ENCODE results near the gene NFATC2. TPM values are rescaled to one million over a fixed set of nuclear protein-coding genes. Genes with fewer than 3 reads are reported as not detected.
"Not testable (repeated sequence)": the region's sequence is repeated elsewhere in the genome, so short reads cannot be mapped to it uniquely, and the experiment has no call there.

Gene NFATC2
- total RNA-seq, 1 donor from 2014 or later: 4.2 TPM

DNA sequence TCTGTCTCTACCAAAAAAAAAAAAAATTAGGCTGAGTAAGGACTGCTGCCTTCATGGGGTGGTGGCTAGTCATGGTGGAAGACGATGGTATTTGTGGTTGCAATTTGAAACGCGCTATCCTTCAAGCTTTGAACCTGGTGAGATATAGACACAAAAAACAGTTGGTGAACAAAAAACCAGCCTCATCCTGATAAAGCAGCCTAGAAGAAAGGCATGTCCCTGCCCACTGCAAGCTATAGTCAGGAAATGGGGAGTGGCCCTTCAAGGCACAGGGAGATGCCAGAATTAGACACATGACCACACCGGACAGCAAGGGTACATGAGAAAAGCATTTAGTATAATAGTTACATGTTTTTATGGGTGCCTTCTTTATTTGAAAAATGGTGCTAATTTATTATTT, 193.6 kb downstream of the NFATC2 start:
- no peak overlapping the region for H3K27ac ChIP-seq (replicated peaks)
- H3K4me1 ChIP-seq: no peaks in the 10 kb centered on the region
- H3K9me3 ChIP-seq (replicated peaks): no peaks in the 10 kb centered on the region
- peaks cover 28% of the 10 kb centered on the region for H3K27me3 ChIP-seq (ENCODE audit: low read depth)
- no peak for DNase-seq
- TF ChIP-seq, protein P1, sequence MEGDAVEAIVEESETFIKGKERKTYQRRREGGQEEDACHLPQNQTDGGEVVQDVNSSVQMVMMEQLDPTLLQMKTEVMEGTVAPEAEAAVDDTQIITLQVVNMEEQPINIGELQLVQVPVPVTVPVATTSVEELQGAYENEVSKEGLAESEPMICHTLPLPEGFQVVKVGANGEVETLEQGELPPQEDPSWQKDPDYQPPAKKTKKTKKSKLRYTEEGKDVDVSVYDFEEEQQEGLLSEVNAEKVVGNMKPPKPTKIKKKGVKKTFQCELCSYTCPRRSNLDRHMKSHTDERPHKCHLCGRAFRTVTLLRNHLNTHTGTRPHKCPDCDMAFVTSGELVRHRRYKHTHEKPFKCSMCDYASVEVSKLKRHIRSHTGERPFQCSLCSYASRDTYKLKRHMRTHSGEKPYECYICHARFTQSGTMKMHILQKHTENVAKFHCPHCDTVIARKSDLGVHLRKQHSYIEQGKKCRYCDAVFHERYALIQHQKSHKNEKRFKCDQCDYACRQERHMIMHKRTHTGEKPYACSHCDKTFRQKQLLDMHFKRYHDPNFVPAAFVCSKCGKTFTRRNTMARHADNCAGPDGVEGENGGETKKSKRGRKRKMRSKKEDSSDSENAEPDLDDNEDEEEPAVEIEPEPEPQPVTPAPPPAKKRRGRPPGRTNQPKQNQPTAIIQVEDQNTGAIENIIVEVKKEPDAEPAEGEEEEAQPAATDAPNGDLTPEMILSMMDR (IDR thresholded peaks at IDR 0.05; ENCODE audit: borderline replicate concordance): no peak
- H3K4me3 ChIP-seq: no peak overlapping the region
- intact Hi-C loops (cut with micrococcal nuclease): no loop called here
- no peaks in the 10 kb centered on the region for H3K36me3 ChIP-seq

DNA sequence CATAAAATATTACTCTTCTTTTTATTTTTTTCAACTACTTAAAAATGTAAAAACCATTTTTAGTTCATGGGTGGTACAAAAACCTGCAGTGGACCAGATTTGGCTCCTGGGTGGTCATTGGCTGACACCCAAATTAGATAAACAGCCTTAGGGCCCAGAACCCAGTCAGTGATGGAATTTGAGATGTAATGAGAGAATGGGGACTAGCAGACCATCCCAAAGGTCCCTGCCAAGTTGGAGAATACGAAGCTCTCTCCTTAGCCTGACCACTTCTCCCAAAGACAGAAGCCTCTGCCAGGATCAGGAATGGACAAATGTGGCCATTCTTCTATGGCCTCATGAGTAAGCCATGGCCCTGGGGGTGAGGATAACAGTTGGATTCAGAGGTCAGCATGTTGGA, 194.7 kb downstream of the NFATC2 start:
- DNase-seq: no peak
- H3K9me3 ChIP-seq (replicated peaks): no peaks in the 10 kb centered on the region
- H3K27ac ChIP-seq (replicated peaks): no peak overlapping the region
- no peaks in the 10 kb centered on the region for H3K36me3 ChIP-seq
- intact Hi-C loops (cut with micrococcal nuclease): no loop called here
- H3K4me3 ChIP-seq: no peak overlapping the region
- TF ChIP-seq, protein P1 (IDR thresholded peaks at IDR 0.05; ENCODE audit: borderline replicate concordance): no peak
- H3K27me3 ChIP-seq (ENCODE audit: low read depth): peaks cover 28% of the 10 kb centered on the region
- no peaks in the 10 kb centered on the region for H3K4me1 ChIP-seq

DNA sequence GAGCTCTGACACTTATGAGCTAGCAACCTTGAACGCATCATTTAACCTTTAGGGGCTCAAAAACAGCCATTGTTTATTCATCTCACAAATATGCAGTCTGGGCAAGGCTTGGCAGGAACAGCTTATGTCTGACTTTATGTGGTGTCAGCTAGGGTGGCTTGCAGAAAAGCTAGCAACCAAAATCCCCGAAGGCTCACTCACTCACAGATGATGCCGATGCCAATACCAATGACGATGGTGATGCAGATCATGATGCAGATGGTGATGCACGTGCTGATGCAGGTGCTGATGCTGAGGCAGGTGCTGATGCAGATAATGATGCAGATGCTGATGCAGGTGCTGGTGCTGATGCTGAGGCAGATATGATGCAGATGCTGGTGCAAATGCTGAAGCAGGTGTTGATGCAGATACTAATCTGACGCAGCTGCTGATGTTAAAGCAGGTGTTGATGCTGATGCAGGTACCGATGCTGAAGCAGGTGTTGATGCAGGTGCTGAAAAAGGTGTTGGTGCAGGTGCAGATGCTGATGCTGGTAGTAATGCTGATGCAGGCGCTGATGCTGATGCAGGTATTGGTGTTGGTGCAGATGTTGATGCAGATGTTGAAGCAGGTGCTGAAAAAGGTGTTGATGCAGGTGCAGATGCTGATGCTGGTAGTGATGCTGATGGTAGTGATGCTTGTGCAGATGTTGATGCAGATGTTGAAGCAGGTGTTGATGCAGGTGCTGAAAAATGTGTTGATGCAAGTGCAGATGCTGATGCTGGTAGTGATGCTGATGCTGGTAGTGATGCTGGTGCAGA, 195.6 kb downstream of the NFATC2 start:
- TF ChIP-seq, protein P1 (IDR thresholded peaks at IDR 0.05; ENCODE audit: borderline replicate concordance): no peak
- Histone ChIP-seq H3K27ac (replicated peaks) (no peak overlapping the region), H3K27me3 (ENCODE audit: low read depth) (peaks cover 28% of the 10 kb centered on the region), H3K36me3 (no peaks in the 10 kb centered on the region), H3K9me3 (replicated peaks) (no peaks in the 10 kb centered on the region), H3K4me1 (no peaks in the 10 kb centered on the region), H3K4me3 (no peak overlapping the region)
- DNase-seq: no peak
- intact Hi-C loops (cut with micrococcal nuclease): no loop called here

DNA sequence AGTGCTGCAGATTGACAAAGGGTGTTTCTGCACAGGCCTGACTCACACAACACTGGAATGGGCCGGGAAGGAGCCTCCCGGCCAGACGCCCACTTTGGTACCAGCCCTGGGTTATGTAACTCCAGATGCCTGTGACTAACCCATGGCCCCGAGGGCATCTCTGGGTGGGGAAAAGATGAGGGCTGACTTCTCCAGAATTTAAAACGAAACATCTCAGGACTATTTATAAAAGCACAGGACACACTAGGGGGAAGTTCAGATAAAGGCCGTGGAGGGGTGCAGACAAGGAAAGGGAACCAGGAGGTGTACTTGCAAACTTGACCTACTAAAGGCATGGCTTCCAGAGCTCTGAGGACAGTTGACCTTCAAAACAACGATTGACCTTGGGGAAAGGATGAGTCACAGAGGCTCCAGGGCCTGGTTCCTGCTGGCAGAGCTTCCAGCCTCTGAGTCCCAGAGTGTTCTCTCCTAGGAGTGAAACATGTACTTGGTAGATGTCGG, 196.9 kb downstream of the NFATC2 start:
- Histone ChIP-seq H3K36me3 (no peaks in the 10 kb centered on the region), H3K27me3 (ENCODE audit: low read depth) (peaks cover 28% of the 10 kb centered on the region), H3K4me3 (no peak overlapping the region), H3K27ac (replicated peaks) (no peak overlapping the region), H3K4me1 (no peaks in the 10 kb centered on the region), H3K9me3 (replicated peaks) (no peaks in the 10 kb centered on the region)
- TF ChIP-seq, protein P1 (IDR thresholded peaks at IDR 0.05; ENCODE audit: borderline replicate concordance): no peak
- intact Hi-C loops (cut with micrococcal nuclease): no loop called here
- DNase-seq: no peak

DNA sequence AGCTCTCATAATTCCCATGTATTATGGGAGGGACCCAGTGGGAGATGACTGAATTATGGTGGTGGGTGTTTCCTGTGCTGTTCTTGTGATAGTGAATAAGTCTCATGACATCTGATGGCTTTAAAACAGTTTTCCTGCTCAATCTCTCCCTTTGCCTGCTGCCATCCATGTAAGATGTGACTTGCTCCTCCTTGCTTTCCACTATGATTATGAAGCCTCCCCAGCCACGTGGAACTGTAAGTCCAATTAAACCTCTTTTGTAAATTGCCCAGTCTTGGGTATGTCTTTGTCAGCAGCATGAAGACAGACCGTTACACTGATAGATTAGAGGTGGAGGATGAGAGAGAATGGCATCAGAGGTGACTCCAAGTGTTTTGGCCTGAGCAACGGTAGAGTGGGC, 198.7 kb downstream of the NFATC2 start:
- H3K4me1 ChIP-seq; intact Hi-C loops (cut with micrococcal nuclease); DNase-seq; H3K9me3 ChIP-seq (replicated peaks); H3K4me3 ChIP-seq; H3K27ac ChIP-seq (replicated peaks); H3K36me3 ChIP-seq: not testable (repeated sequence)
- peaks cover 16% of the 10 kb centered on the region for H3K27me3 ChIP-seq (ENCODE audit: low read depth)

DNA sequence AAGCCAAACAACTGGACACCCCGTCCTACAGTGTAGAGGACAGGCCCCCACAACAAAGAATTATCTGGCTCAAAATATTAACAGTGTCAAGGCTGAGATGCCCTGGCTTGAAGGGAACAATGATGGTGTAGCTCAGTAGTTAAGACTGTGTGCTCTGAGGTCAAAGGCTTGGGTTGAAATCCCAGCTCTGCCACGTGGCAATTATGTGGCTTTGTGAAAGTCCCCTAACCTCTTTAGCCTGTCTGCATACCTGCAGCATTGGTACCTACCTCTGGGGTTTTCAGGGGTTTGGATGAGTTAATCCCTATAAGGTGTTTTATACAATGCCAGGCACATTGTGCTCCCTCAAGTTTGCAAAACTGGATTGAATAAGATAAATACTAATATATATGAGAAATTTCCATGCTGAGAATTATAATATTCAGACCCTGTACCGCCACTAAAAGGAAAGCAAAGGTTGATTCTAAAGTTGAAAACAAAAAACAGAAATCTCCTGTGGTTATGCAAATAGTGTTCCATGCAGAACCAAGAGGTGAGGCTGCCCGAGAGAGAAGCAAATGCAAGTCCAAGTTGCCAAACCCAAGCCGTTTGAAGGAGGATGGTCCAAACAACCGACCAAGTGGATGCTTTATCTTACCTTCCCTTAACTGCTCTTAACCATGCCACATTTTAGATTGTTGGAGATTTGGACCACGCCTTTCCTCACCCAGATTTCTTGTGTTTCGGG, 199.8 kb downstream of the NFATC2 start:
- peaks cover 6% of the 10 kb centered on the region for H3K27me3 ChIP-seq (ENCODE audit: low read depth)
- H3K27ac ChIP-seq (replicated peaks): no peak overlapping the region
- no peaks in the 10 kb centered on the region for H3K36me3 ChIP-seq
- TF ChIP-seq, protein P1 (IDR thresholded peaks at IDR 0.05; ENCODE audit: borderline replicate concordance): no peak
- no peak for DNase-seq
- H3K4me3 ChIP-seq: no peak overlapping the region
- H3K9me3 ChIP-seq (replicated peaks): no peaks in the 10 kb centered on the region
- intact Hi-C loops (cut with micrococcal nuclease): no loop called here
- H3K4me1 ChIP-seq: no peaks in the 10 kb centered on the region
